Brain pericyte (primary cell): ENCODE data around the gene KDM8.
"Not testable (repeated sequence)": the region's sequence is repeated elsewhere in the genome, so short reads cannot be mapped to it uniquely, and the experiment has no call there.

Source experiments
- DNase-seq: peaks from one replicate; pipeline ENCODE4 v3.0.0-alpha.2; 2012; ENCODE audit warnings: low read depth, low spot score

KDM8 gene

DNA sequence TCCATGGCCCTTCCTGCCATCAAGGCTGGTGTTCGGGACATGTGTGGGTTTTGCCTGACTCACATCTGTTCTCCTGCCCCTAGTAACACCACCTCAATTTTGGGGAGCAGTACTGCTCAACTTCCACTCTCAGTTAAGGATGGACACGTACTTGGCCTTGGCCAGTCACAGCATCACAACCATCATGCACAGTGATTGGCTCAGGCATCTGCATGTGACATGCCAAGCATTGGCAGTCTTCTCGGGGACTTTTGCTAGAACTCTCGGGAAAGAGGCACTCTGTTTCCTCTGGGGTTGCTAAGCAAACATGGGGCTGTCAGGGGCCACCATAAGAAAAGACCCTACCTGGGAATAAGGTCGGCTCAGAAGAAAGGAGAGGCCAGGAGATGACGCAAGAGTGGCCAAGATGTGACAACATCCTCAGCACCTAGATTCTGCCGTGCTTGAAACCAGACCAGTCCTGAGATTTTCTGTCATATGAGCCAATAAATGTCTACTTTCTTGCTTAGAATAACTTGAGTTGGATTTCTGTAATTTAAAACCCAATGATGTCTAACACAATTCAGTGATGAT, 11.9 kb upstream of the KDM8 start:
- DNase-seq: no peak

DNA sequence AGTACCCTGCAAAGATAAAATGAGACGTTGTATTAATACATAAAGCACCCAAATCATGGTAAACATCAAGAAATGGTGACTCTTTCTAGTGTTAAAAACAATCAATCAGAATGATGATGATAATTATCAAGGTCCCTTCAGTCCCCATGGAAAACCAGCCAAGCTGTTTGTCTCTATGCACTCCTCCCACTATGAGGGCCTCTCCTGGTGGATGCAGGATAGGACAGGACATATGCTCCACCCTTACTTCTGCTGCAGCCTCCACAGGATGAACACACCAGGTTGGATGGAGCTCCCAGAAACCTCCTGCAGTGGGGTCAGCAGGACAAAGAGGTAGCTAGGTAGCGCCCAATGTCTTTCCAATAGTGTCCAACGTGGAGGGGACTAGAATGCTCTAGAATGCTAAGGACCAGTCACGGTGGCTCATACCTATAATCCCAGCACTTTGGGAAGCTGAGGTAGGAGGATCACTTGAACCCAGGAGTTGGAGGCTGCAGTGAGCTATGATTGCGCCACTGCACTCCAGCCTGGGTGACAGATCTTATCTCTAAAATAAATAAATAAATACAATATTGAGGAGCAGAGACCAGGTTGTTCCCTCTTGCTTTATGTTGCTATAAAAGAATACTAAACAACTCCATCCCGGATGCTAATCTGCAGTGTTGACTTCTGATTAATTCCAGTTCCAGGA, 9.9 kb upstream of the KDM8 start:
- DNase-seq: no peak

DNA sequence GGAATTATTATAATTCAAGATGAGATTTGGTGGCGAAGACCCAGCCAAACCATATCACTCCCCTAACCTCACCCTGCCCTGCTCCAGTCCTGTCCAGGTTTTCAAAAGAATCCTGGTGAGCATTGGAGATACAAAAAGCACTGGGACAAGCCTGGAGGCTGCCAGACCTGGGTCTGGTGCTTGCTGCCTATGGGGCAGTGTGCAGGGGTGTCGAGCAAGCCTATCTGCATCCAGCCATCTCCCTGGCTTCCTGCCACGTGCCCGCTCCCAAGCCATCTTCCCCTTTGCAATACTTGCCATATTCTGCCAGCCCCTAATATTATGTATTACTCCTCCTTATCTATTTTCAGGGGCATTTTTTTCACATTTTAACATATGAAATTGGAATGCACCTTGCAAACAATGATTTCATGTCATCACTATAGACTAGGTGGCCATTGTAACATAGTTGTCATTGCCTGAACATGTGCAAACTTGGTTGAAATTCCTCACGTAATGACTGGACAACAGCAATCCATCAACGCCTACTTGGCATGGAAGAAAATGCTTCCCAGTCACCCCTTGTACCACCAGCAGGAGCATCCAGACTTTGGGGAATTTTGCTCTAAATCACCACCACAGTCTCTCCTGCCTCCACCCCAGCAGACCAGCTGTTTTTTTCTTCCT, 8.1 kb upstream of the KDM8 start:
- no peak for DNase-seq

DNA sequence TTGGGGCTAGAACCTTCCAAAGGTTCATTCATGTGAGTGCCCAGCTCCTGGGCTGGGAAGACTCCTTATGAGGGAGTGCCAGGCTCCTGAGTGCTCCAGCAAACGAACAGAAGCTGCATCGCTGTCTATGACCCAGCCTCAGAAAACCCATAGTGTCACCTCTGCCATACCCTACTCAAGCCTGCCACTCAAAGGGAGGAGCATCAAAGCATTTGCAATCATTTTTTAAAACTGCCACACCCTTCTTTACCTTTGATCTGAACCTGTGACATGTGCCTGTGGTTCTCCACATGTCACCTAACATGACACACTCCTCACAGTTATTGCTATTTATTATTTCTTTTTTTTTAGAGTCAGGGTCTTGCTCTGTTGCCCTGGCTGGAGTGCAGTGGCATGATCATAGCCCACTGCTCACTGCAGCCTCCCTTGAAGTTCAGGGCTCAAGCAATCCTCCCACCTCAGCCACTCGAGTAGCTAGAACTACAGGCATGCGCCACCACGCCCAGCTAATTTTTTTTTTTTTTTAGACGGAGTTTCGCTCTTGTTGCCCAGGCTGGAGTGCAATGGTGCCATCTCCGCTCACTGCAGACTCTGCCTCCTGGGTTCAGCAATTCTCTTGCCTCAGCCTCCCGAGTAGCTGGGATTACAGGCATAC, 7.3 kb upstream of the KDM8 start:
- DNase-seq: no peak

DNA sequence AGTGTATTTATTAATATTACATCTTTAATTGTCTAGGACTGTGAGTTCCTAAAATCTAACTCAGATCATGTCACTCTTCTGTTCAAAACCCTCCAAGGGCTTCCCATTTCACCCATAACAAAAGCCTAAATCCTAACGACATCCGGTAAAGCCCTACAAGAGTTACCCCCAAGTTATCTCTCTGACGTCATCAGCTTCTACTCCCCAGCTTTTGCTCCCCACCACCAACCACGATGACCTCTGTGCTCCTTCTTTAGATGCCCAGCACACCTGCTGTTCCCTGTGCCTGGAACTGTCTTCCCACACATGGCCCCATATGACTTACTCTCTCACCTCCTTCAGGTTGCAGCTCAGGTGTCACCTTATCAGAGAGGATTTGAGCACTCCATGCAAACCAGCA, 6.3 kb upstream of the KDM8 start:
- DNase-seq: no peak

DNA sequence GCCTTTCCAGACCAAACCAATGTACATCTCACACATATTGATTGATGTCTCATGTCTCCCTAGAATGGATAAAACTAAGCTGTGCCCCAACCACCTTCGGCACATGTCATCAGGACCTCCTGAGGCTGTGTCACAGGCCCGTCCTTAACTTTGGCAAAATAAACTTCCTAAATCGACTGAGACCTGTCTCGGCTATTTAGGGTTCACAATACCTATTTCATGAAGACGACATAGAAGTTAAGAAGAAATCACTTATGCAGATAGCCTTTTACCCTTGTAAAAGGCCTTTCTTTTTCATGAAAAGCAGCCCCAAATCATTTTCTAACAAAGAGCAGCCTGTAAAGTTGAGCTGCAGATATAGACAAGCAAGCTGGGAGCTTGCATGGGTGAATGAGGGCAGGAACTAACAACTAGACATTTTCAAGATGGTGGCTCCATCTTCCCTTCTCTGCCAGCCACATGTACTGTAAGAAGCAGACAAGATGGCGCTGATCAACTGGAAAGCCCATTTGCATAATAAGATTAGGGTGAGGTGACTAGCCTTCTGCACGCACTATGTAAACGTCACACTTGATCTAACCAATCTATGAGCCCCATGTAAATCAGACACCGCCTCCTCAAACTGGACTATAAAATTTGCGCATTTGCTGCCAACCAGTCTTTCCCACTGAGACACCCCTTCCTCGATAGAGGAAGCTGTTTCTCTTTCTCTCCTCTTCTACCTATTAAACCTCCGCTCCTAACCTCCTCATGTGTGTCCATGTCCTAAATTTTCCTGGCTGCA, 4.7 kb upstream of the KDM8 start:
- DNase-seq: no peak

DNA sequence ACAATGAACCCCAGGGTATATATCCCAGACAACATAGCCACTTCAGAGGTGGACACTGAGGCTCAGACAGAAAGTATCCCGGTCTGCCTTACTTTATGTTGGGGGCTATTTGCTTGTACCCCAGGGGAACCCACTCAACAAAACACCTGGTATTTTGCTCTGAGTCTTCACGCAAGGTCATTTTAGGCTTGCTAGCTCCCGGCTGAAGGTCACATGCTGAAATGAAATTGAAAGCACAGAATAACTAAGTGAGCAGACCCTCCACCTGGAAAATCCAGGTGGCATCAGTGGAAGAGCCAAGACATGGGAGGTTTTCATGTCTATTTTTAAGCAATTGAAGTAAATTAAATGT, 4.1 kb upstream of the KDM8 start:
- DNase-seq: no peak

DNA sequence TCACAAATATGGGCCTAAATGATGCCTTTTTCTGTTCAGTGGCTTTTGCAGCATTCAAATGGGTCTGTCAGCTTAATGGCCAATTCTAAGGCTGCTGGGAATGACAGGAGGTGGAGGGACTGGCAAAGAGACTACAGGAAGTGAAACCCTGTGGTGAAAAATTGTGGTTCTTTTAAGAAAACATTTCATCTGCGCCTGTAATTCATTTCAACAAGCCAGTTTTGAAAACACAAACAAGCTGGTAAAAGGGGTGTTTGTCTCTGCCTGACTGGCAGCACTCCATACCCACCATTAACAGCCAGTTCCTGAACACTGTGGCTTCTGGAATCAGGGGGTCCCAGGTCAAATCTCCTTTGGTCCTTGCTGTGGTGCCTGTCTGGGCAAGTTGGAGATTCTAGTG, 3.6 kb upstream of the KDM8 start:
- DNase-seq: no peak

DNA sequence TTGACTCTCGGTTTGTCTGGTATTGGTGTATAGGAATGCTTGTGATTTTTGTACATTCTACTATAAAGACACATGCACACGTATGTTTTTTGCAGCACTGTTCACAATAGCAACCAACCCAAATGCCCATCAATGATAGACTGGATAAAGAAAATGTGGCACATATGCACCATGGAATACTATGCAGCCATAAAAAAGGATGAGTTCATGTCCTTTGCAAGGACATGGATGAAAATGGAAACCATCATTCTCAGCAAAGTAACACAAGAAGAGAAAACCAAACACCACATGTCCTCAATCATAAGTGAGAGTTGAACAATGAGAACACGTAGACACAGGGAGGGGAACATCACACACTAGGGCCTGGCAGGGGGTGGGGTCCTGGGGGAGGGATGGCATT, 2.4 kb upstream of the KDM8 start:
- DNase-seq: not testable (repeated sequence)

DNA sequence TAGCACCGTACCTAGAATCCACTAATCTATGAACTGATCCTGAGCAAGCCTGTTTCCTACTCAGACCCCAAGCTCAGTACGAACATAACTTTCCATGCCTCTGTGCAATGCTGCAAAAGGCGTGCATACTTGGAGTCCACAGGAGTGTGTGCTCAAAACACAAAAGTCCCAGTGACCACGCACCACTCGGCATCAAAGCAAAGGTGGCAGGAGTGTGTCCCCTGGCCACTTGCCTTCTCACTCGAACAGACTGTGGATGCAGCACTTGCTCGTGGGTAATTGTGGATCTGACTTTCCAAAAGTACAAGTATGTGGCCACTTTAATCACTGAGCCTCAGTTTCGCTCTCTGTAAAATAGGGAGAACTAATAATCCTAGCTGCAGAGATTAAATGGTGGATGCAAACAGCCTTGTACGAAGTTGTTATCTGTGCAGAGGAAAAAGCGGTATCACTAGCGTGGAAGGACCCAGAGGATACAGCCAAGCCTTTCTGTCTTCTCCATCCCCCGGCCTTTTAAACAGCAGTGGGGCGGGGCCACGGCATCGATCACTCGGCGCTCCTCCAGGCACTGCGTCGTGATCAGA, 311 bp upstream of the KDM8 start:
- no peak for DNase-seq

DNA sequence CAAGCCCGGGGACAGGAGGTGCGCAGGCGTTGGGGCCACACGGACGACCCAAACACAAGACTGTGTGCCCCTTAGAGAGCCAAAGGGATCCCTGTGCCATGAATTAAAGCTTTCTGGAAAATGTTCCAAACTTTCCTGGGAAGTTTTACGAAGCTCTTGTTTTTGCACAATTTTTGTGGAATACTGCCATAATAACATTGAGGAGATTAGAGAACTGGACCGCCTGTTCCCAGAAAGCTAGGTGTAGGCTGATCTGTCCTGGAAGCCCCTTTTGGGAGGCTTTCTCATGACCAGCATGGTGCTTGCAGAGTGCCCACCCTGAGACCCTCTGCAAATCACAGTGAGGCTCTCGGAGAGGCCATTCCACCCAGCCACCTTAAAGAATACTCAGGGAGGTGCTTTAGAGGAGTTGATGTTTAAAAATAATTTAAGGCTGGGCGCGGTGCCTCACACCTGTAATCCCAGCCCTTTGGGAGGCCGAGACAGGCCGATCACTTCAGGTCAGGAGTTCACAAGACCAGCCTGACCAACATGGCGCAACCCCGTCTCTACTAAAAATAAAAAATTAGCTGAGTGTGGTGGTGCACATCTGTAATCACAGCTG, 1.1 kb downstream of the KDM8 start:
- DNase-seq: no peak

DNA sequence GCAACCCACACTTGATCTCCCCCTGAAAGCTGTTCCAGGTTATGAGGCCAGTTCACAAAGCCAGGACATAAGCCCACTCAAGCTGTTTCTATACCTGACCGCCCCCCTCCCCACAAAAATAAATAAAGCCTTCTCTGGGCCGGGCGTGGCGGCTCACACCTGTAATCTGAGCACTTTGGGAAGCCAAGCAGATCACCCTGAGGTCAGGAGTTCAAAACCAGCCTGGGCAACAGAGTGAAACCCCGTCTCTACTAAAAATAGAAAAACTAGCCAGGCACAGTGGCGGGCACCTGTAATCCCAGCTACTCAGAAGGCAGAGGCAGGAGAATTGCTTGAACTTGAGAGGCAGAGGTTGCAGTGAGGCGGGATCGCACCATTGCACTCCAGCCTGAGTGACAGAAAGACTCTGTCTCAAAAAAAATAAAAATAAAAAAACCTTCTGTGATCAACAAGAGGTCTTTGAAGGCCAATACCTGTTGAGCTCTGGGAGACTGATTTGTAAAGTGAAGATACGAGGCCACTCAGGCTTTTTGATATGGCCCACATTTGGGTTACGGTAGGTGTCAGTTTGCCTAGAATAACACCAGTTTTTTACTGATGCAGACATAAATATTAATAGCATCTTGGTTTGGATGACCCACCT, 2.2 kb downstream of the KDM8 start:
- no peak for DNase-seq

DNA sequence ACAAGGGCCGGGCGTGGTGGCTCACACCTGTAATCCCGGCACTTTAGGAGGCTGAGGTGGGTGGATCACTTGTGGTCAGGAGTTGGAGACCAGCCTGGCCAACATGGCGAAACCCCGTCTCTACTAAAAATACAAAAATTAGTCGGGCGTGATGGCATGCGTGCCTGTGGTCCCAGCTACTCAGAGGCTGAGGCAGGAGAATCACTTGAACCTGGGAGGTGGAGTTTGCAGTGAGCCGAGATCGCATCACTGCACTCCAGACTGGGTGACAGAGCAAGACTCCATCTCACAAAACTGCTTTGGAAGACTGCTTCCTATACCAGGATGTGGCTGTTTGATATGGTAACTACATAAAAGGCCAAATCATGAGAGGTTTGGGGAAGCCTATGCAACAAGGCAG, 3.8 kb downstream of the KDM8 start:
- DNase-seq: not testable (repeated sequence)

DNA sequence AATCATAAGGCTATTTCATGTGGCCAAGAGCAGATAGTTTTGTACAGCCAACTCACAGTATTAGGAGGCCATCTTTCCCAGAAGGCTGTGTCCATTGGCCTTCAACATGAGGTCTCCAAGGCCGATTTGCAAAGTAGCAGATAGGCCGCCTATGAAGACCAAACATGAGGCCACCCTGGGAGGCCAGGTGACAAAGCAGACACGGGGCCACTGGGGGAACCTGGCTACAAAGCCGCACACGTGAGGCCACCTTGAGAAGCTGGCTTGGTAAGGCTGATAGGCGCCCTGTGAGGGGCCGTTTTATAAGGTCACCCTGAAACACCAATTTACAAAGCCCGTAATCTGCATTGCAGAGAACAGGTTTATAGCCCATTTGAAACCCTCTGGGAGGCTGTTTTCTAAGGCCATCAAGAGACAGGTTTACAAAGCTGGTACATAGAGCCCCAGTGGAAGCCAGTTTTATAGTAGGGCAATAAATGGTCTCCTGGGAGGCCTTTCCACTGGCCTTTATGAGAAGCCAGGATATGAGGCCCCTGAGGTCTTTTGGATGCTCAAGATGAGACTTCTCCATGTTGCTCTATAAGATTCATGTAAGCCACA, 4.9 kb downstream of the KDM8 start:
- DNase-seq: no peak

DNA sequence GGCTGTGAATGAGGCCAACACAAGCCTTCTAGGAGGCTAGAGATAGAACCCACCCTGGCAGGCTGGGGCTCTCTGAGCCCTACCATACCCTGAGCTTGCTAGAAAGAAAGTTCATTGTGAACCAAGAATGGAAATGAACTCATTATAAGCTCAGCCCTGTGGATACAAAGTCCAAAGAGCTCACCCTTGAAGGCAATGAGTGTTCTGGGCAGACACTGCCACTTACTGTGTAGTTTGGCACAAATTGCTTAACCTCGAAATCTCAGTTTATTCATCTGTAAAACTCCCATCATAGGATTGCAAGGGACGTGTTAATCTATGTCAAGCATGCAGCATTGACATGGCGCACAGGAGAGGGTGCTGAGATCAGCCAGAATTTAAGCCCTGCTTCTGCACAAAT, 5.5 kb downstream of the KDM8 start:
- no peak for DNase-seq

DNA sequence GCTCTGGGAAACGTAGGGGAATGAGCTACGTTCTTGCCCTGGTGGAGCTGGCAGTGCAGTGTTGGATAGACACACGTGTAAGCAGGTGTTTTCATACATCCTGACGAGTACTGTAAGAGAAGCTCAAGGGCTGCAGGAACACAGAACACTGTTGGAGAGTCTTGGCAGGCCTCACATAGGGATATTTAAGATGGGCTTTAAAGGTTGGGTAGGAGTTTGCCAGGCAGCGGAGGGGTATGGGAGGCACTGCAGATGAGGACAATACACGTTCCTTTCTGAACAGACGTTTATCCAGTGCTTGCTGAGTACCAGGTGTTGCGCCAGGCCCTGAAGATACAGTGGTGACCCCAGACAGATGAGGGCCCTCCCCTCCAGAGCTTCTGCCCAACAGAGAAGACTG, 6.3 kb downstream of the KDM8 start:
- no peak for DNase-seq

DNA sequence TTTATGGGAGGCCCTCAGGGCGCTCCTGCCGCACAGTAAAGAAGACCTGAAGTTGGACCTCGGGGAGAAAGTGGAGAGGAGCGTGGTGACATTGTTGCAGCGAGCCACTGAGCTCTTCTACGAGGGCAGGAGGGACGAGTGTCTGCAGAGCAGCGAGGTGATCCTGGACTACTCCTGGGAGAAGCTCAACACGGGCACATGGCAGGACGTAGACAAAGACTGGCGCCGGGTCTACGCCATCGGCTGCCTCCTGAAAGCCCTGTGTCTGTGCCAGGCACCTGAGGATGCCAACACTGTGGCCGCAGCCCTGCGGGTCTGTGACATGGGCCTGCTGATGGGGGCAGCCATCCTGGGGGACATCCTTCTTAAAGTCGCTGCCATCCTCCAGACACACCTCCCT, 6.8 kb downstream of the KDM8 start:
- no peak for DNase-seq

DNA sequence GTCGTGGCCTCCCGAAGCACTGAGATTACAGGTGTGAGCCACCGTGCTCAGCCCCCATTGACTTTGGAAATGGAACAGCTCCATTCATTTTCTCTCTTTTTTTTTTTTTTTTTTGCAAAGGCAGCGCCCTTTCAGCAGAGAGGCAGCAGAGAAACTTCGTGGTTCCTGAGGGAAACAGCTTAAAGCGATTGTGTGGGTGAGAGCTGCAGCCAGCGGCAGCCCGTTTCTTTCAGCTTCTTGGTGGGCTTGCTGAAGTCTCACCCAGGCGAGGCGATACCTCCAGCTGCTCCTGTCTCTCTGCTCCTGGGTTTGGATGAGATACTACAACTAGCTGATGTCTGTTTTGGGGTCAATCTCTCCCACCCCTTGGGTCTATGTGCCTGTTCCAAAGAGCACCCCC, 7.7 kb downstream of the KDM8 start:
- DNase-seq: no peak

DNA sequence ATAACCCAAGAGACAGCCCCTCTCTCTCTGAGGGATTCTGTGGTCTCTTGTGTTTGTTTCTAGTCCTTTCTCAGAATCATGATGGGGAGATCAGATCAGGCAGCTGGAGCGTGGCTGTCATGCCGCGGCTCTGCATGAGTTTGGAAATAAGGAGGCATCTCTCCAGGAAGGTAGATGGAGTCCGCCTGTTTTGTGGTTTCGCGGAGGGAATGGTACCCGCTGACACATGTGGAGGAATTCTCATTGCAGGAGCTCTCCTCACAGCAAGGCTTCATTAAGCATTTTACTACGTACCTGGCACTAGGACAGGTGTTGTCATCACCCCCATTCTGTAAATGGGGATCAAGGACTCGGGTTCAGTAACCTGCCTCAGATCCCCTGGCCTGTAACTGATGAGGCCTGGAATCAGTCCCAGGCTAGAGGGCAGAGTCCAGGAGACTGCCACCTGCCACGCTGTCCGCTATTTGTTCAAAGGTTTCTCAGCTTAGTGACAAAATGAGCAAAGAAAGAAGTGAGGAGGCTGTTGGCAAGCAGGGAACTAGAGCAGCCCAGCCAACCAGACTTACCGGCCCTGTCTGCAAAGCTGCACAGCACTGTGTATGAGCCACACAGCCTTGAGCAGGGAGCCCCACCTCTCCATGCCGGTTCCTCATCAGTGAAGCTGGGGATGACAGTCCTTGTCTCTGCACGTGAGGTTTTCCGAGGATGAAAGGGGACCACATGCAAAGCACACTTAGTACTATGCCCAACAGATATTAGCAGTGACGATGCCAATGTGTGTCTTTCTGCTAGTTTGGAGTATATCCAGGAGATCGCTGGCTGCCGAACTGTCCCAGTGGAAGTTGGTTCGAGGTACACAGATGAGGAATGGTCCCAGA, 11.0 kb downstream of the KDM8 start:
- no peak for DNase-seq
